ENCODE data around the gene BMP2K. TPM values are rescaled to one million over a fixed set of nuclear protein-coding genes. Genes with fewer than 3 reads are reported as not detected.

The BMP2K gene
- total RNA-seq, 6 donors from 2014 or later: 34.2 to 50.3 (median 42.1) TPM

GRCh38 chr4:78953769-78954666 is 177.9 kb downstream of the BMP2K start:
- 42 to 46% methylated on average over 11 of the region's 11 CpGs for WGBS, 2 donors
- peak in 1 of 2 donors; percentile 51 for ATAC-seq (ENCODE audit: low FRiP score in 2 of 2)

GRCh38 chr4:78956975-78957374 is 180.8 kb downstream of the BMP2K start:
- TF ChIP-seq POLR2A (IDR thresholded peaks at IDR 0.05): no peak
- TF ChIP-seq CTCF (IDR thresholded peaks at IDR 0.05): no peak
- no peak for TF ChIP-seq POLR2AphosphoS5 (IDR thresholded peaks at IDR 0.05)
- no peak for TF ChIP-seq EP300 (IDR thresholded peaks at IDR 0.05)
- no peak overlapping the region for H3K27ac ChIP-seq
- H3K36me3 ChIP-seq: no peaks in the 10 kb centered on the region
- no peak overlapping the region for H3K4me3 ChIP-seq
- H3K27me3 ChIP-seq: no peaks in the 10 kb centered on the region
- ATAC-seq (ENCODE audit: low FRiP score in 2 of 2): no peak
- DNase-seq: no peak
- 84 to 88% methylated on average over 5 of the region's 5 CpGs for WGBS, 2 donors
- no peaks in the 10 kb centered on the region for H3K9me3 ChIP-seq
- no peaks in the 10 kb centered on the region for H3K4me1 ChIP-seq

More at GRCh38 chr4:78953769-78954666, 177.9 kb downstream of the BMP2K start:
- Histone ChIP-seq H3K27me3 (no peaks in the 10 kb centered on the region), H3K4me1 (no peaks in the 10 kb centered on the region), H3K36me3 (no peaks in the 10 kb centered on the region), H3K9me3 (no peaks in the 10 kb centered on the region), H3K4me3 (no peak overlapping the region), H3K27ac (no peak overlapping the region)
- DNase-seq: no peak
- TF ChIP-seq EP300 (IDR thresholded peaks at IDR 0.05) (no peak), POLR2A (IDR thresholded peaks at IDR 0.05) (no peak), POLR2AphosphoS5 (IDR thresholded peaks at IDR 0.05) (no peak), CTCF (IDR thresholded peaks at IDR 0.05) (peak in 3 of 6 experiments; percentile 17 to 32 (median 25))

DNA sequence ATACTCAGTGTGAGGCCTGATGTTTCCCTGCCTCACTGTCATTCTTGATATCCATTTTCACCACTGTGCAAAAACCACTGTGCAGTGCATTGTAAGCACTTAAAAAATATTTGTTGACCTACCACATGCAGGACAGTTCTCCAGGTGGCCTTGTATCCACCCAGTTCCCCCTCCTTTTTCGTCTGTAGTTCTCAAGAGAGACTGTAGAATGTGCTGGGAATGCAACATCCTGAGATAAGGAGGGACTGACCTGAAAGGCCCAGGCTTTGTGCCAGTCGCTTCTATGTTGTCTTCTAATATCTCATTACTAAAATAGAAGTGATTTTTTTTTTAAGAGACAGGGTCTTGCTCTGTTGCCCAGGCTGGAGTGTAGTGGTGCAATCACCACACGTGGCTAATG is 184.8 kb downstream of the BMP2K start:
- no peak for DNase-seq
- no peak for TF ChIP-seq CTCF (IDR thresholded peaks at IDR 0.05)
- TF ChIP-seq POLR2A (IDR thresholded peaks at IDR 0.05): no peak
- TF ChIP-seq EP300 (IDR thresholded peaks at IDR 0.05): no peak
- TF ChIP-seq POLR2AphosphoS5 (IDR thresholded peaks at IDR 0.05): no peak
- no peak overlapping the region for H3K27ac ChIP-seq
- no peak overlapping the region for H3K4me3 ChIP-seq
- H3K27me3 ChIP-seq: no peaks in the 10 kb centered on the region
- no peak for ATAC-seq (ENCODE audit: low FRiP score in 2 of 2)
- WGBS, 2 donors: 67 to 71% methylated on average over 3 of the region's 3 CpGs
- H3K4me1 ChIP-seq: no peaks in the 10 kb centered on the region
- H3K36me3 ChIP-seq: no peaks in the 10 kb centered on the region
- no peaks in the 10 kb centered on the region for H3K9me3 ChIP-seq

Small RNA genes within 50 kb of the gene (small RNA-seq; reads per million reads assigned to genes)
- gene AC098818.1: 0 reads per million in 4 donors
- 0 reads per million in 4 donors for gene MIR5096
- 0 reads per million in 4 donors for gene RN7SL127P

Other genes with a start within 250 kb of the BMP2K start
- 100 to 1,000 TPM; 113 to 484 (median 269) TPM for gene ANXA3, start 224.6 kb upstream of the BMP2K start, total RNA-seq
- gene PAQR3, start 163.1 kb downstream of the BMP2K start, total RNA-seq: 10 to 100 TPM in 1 of 6 donors, 1 to 10 TPM in 5; 3.4 to 14.2 (median 9.0) TPM